ENCODE data around the gene DUSP18.

The DUSP18 gene

DNA sequence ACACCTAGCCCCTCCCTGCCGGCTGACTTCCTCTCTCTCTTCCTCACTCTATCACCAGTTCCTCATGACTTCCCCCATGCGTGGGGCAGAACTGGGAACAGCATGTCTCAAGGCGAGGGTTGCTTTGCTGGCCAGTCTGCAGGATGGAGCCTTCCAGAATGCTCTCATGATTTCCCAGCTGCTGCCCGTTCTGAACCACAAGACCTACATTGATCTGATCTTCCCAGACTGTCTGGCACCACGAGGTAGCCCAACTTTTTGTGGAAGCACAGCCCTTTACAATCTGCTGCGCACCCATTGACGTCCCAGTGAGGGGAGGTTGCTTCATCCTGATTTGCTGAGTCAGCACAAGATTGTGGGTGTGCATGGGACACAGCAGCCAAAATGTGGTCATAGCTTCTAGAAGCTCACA, 52.1 kb downstream of the DUSP18 start:
- no peak for DNase-seq (ENCODE audit: low read depth in 1 of 2, low spot score in 1 of 2)
- Histone ChIP-seq H3K27me3 (ENCODE audit: insufficient read depth, poor library complexity, severe bottlenecking) (no peaks in the 10 kb centered on the region), H3K4me3 (replicated peaks; ENCODE audit: insufficient read depth, low read length) (no peak overlapping the region), H3K27ac (replicated peaks) (no peak overlapping the region)
- TF ChIP-seq POLR2AphosphoS5 (IDR thresholded peaks at IDR 0.05; ENCODE audit: low read depth): no peak
- peak; percentile 35; the same call in 1 of the 2 replicates for TF ChIP-seq SPI1 (IDR thresholded peaks at IDR 0.05; ENCODE audit: borderline replicate concordance, low read depth)

DNA sequence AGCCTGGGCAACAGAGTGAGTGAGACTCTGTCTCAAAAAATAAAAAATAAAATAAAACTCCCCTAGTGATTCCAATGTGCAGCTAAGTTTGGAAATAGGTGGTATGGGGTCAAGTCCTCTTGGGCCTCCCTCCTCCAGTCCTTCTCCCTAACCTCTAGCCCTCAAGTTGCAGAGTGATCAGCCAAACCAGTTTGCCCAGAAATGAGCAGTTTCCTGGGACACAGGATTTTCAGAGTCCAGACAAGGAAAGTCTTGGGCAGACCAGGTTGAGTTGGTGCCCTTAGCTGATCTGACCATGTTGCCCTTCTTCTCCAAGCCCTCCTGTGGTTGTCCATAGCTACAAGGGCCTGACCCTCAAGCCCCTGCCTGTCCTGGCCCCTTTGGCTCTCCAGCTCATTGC, 52.8 kb downstream of the DUSP18 start:
- Histone ChIP-seq H3K27me3 (ENCODE audit: insufficient read depth, poor library complexity, severe bottlenecking) (no peaks in the 10 kb centered on the region), H3K27ac (replicated peaks) (no peak overlapping the region), H3K4me3 (replicated peaks; ENCODE audit: insufficient read depth, low read length) (no peak overlapping the region)
- no peak for DNase-seq (ENCODE audit: low read depth in 1 of 2, low spot score in 1 of 2)
- TF ChIP-seq, protein P1, sequence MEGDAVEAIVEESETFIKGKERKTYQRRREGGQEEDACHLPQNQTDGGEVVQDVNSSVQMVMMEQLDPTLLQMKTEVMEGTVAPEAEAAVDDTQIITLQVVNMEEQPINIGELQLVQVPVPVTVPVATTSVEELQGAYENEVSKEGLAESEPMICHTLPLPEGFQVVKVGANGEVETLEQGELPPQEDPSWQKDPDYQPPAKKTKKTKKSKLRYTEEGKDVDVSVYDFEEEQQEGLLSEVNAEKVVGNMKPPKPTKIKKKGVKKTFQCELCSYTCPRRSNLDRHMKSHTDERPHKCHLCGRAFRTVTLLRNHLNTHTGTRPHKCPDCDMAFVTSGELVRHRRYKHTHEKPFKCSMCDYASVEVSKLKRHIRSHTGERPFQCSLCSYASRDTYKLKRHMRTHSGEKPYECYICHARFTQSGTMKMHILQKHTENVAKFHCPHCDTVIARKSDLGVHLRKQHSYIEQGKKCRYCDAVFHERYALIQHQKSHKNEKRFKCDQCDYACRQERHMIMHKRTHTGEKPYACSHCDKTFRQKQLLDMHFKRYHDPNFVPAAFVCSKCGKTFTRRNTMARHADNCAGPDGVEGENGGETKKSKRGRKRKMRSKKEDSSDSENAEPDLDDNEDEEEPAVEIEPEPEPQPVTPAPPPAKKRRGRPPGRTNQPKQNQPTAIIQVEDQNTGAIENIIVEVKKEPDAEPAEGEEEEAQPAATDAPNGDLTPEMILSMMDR (IDR thresholded peaks at IDR 0.05; ENCODE audit: insufficient read depth, low read length): no peak
- no peak for TF ChIP-seq SPI1 (IDR thresholded peaks at IDR 0.05; ENCODE audit: borderline replicate concordance, low read depth)
- TF ChIP-seq GABPA (IDR thresholded peaks at IDR 0.05; ENCODE audit: low read depth): no peak
- no peak for TF ChIP-seq POLR2AphosphoS5 (IDR thresholded peaks at IDR 0.05; ENCODE audit: low read depth)
- TF ChIP-seq, protein P2, sequence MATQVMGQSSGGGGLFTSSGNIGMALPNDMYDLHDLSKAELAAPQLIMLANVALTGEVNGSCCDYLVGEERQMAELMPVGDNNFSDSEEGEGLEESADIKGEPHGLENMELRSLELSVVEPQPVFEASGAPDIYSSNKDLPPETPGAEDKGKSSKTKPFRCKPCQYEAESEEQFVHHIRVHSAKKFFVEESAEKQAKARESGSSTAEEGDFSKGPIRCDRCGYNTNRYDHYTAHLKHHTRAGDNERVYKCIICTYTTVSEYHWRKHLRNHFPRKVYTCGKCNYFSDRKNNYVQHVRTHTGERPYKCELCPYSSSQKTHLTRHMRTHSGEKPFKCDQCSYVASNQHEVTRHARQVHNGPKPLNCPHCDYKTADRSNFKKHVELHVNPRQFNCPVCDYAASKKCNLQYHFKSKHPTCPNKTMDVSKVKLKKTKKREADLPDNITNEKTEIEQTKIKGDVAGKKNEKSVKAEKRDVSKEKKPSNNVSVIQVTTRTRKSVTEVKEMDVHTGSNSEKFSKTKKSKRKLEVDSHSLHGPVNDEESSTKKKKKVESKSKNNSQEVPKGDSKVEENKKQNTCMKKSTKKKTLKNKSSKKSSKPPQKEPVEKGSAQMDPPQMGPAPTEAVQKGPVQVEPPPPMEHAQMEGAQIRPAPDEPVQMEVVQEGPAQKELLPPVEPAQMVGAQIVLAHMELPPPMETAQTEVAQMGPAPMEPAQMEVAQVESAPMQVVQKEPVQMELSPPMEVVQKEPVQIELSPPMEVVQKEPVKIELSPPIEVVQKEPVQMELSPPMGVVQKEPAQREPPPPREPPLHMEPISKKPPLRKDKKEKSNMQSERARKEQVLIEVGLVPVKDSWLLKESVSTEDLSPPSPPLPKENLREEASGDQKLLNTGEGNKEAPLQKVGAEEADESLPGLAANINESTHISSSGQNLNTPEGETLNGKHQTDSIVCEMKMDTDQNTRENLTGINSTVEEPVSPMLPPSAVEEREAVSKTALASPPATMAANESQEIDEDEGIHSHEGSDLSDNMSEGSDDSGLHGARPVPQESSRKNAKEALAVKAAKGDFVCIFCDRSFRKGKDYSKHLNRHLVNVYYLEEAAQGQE (IDR thresholded peaks at IDR 0.05; ENCODE audit: insufficient replicate concordance, low read depth): no peak

DNA sequence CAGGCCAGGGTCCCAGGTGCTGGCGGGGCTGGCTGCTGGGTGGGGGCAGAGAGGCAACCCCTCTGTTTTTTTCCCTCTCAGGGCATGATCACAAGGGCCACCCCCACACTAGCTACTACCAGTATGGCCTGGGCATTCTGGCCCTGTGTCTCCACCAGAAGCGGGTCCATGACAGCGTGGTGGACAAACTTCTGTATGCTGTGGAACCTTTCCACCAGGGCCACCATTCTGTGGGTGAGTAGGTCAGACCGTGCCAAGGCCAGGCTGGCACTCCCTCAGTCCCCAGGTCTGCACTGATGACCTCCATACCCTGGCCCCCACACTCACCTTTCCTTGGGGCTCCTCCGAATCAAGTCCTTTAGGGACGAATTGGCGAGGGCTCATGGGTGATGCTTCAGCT, 53.4 kb downstream of the DUSP18 start:
- H3K27ac ChIP-seq (replicated peaks): no peak overlapping the region
- no peak for DNase-seq (ENCODE audit: low read depth in 1 of 2, low spot score in 1 of 2)
- no peak for TF ChIP-seq SPI1 (IDR thresholded peaks at IDR 0.05; ENCODE audit: borderline replicate concordance, low read depth)
- TF ChIP-seq POLR2AphosphoS5 (IDR thresholded peaks at IDR 0.05; ENCODE audit: low read depth): no peak
- no peak for TF ChIP-seq GABPA (IDR thresholded peaks at IDR 0.05; ENCODE audit: low read depth)
- no peaks in the 10 kb centered on the region for H3K27me3 ChIP-seq (ENCODE audit: insufficient read depth, poor library complexity, severe bottlenecking)
- H3K4me3 ChIP-seq (replicated peaks; ENCODE audit: insufficient read depth, low read length): no peak overlapping the region

DNA sequence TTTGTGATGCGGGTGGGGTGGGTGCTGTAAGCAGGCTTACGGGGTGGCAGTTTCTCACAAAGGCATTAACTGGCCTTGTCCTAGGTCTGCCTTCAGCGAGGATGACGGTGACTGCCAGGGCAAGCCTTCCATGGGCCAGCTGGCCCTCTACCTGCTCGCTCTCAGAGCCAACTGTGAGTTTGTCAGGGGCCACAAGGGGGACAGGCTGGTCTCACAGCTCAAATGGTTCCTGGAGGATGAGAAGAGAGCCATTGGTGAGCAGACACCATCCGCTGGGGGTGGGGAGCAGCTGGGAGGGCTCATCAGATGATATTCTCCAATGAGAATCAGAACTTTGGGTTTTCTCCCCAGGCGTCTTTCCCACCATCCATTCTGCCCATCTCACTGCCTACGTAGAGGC, 54.9 kb downstream of the DUSP18 start:
- Histone ChIP-seq H3K4me3 (replicated peaks; ENCODE audit: insufficient read depth, low read length) (no peak overlapping the region), H3K27me3 (ENCODE audit: insufficient read depth, poor library complexity, severe bottlenecking) (no peaks in the 10 kb centered on the region), H3K27ac (replicated peaks) (no peak overlapping the region)
- TF ChIP-seq, protein P2 (IDR thresholded peaks at IDR 0.05; ENCODE audit: insufficient replicate concordance, low read depth): no peak
- TF ChIP-seq GABPA (IDR thresholded peaks at IDR 0.05; ENCODE audit: low read depth) (no peak), POLR2AphosphoS5 (IDR thresholded peaks at IDR 0.05; ENCODE audit: low read depth) (no peak), SPI1 (IDR thresholded peaks at IDR 0.05; ENCODE audit: borderline replicate concordance, low read depth) (no peak)
- TF ChIP-seq, protein P1 (IDR thresholded peaks at IDR 0.05; ENCODE audit: insufficient read depth, low read length): no peak
- DNase-seq (ENCODE audit: low read depth in 1 of 2, low spot score in 1 of 2): no peak
